Kidney tubule cell (primary cell): ENCODE data around the gene LBHD2.

ENCODE experiments used
- DNase-seq: peaks from one replicate; pipeline ENCODE4 v3.0.0-alpha.2; 2018; ENCODE audit warnings: low spot score

LBHD2 gene

DNA sequence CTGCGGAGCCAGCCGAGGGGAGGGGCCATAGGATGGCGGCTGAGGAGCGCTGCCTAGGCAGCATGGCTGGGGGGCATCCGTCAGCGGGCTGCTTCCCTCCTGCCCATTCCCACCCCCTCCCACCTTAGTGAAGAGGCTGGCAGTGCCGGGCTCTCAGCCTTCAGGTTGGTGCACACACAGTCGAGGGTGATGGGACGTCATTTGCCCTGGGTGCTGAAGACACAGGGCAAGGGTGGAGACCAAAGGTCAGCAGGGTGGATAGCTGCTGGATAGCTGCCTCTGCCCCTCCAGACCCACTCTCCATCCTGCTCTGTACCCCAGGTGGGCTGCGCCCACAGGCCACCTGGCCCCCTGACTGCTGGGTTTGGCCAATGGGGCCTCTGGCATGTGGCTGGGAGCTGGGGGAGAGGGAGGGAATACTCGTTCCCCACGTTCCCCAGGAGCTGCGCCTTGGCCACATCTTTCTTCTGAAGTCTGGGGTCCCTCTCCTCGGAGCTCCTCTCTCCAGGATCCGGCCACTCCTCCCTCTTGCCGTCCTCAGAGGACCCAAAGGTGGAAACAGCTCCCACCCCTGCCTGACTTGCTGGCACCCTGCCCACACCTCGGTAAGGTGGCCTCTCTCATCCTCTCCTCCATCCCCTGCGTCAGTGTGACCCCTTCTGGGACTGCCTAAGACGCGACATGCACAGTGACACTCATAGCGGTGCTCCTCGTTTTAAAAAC, 15.5 kb upstream of the LBHD2 start:
- no peak for DNase-seq

DNA sequence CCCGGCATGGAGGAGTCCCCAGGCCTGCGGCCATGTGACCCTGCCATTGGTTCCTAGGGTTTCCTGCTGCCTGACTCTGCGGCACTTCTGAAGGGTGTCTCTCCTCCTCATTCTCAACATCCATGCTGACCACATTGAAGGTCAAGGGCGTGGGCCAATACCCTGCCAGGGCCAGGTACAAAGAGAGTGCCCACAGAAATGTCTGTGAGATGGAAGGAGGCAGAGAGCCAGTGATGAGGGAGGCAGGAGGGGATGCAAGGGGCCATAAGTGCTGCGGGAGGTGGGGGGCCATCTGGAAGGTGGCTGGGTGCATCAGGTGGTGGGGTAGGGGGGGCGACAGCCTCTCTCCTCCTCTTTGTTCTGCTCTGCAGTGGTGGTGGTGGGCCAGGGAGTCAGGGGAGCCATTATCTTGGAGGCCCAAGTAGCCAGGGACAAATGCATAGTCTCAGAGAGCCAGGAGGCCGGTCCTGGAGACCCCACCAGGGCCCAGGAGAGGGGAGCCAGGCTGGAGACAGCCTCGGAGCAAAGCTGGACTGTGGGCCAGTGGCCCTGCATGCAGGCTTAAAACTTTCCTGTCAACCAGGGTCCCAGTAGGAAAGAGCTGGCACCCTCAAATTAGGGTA, 13.6 kb upstream of the LBHD2 start:
- no peak for DNase-seq

DNA sequence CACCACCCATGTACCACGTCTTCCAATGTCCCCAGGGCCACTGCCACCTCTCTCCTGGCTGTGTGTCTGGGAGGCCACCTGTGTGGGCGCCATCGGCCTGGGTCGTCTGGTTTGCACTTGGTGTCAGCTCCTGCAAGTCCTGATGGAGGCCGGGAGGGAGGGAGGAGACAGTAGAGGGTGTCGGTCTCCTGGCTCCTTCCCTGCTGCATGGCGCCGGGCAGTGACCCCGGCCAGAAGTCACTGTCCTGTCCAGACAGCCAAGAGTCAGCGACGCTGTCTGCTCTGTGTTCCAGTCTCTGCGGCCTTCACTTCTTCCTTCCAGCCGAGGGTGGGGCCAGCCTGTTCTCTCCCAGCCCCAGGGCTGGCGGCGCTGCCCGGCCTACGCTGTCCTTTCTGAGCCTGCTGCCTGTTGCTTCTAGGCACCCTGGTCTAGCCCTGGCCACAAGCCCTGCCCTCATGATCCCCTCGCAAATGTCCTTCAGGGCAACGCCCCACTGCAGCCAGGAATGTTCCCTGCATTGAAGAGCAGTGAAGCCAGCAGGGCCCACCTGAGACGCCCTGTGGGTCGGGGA, 13.0 kb upstream of the LBHD2 start:
- peak; percentile 46 for DNase-seq

DNA sequence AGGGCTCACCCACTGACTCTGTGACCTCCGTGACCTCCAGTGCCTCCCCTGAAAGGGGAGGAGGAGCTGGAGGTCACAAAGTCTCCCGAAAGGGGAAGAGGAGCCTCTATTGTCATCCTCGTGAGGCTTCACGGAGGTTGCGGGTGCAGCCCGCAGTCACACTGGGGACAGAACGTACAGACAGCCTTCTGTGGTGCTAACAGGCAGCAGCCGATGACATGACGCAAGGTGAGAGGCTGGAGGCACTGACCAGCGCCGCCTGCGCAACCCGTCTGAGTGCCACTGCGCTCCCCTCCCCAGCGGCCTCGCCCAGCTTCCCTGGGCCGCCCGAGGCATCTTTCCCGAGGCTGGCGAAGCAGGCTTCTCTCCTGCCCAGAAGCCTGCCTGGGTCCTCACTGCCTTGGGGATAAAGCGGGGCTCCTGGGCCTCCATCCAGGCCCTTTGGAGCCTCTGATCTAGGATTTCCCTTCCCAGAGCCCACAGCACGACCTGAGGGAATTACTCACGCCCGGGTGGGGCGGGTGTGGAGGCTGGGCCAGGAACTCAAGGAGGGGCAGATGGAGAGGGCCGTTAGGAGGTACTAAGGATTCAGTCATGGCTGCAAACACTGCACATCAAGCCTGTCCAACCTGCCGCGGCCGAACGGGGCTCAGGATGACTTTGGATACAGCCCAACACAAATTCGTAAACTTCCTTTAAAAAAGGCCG, 12.3 kb upstream of the LBHD2 start:
- peak; percentile 83 for DNase-seq

DNA sequence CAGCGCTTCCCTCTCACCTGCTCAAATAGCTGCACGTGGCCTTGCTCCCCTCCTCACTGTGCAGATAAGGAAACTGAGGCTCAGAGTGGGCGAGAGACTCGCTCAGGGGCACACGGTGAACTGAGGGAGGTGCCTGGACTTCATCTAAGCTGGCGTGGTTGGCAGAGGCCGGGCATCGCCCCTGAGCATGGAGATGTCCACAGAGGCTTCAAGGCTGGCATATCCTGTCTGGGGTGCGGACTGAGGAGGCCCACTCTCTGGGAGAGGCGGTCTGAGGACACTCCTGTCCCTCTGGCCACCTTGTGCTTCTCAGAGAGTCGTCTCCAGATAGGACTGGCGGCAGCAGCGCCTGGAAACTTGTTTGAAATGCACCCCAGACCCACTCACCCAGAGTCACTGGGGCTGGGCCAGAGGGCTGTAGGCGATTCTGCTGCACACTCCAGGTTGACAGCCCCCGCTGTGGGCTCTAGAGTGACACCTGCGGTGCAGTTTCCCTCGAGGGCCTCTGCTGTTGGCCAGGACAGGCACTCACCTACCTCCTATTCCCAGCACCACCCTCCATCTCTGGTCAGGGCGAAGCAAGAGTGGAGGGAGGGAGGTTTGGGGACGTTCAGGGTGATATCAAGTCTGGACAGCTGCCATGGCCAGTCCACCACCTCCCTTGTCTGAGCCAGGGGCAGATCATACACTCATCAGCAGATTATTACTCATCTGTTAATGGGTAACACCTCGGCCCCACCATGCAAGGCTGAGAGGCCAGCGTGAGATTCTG, 11.2 kb upstream of the LBHD2 start:
- peak; percentile 99 for DNase-seq

DNA sequence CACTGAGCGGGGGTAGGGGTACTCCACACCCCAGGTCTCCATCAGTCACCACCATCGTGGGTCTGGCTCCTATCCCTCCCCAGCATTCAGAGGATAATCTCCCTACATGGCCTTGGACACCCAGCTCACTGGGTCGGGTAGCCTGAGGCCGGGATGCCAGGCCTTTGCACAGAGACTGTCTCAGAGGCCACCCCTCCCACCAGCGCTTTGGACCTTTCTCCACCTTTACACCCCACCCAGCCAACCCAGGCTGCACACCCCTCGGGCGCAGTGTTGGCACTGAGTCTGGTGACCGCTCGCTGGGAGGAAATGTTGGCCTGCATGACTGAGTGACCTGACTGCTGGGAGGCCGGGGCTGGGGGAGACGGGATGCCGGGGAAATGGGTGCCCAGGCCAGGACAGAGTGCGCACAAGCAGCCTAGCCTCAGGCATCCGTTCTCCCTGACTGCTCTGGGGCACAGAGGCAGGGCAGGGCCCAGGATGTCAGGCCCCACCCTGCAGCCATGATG, 10.6 kb upstream of the LBHD2 start:
- peak; percentile 95 for DNase-seq

DNA sequence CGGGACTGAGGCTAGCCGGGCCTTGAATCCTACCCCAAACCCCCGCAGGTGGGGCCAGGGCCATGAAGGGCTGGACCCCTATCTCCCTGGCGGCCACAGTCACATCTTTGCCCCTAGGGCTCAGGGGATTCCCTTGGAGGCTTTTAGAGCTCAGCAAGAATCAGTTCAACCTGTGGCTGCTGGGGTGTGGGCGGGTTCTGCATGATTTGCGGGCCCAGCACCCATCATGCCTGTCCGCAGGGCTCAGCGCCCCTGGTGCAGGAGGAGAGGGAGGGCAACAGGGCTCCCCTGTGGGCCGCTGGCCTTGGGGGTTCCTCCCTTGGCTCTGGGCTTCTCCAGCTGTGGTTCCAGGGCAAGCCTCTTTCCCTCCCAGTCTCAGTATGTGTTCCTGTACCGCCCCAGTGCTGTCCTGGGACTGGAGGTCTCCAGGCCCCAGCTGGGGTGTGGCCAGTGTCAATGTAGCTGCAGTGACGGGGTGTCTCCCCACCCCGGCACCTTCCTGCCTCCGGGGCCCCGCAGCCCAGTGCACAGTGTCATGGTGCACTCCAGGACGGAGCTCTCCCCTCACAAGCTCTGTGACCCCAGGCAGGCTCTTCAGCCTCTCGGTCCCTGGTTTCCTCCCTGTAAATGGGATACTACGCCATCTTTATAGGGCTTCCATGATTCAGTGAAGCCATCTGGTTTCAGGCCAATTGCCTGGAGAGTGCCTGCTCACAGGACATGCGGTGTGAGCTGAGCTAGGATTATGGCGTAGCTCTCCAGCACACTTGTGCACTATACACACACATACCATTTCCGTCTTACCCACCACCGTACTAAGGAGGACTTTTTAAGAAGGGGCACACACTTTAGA, 9.9 kb upstream of the LBHD2 start:
- peak; percentile 31 for DNase-seq

DNA sequence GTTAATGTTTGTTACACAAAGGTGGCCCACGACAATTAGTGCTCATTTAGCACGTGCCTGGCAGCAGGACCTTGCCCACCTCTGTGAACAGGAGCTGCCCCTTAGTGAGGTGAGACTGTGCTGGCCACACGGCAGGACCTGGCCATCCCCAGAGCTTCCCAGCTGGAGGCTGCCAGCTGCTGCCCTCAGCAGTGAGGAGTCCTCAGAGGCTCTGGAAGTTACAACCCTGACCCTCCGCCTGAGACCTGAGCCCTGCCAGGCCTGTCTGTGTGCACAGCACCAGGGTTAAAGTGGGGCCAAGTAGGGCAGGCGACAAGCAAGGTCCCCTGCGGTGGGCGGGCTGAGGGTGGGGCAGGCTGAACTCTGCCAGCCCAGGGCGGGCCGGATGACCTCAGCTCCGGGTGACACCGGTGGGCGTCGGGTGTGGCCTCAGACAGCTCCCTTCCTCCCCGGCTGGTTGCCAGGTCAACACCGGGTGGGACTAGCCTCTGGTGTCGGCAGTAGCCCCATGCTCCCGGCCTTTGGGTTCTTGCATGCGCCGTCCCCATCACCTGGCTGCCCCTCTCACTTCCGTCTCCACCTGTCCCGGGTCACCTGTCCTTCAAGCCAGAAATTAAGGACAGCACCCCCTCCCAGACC, 9.2 kb upstream of the LBHD2 start:
- DNase-seq, result peak; percentile 87

DNA sequence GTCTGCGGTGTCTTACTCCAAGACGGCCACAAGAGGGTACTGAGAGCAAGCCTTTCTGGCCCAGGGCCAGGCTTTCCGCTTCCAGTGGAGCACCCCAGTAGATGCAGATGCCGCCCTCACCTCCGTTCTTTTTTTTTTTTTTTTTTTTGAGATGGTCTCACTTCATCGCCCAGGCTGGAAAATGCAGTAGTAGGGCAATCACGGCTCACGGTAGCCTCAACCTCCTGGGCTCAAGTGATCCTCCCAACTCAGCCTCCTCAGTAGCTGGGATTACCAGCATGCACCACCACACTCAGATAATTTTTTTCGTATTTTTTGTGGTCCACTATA, 5.6 kb upstream of the LBHD2 start:
- DNase-seq, result peak; percentile 85

DNA sequence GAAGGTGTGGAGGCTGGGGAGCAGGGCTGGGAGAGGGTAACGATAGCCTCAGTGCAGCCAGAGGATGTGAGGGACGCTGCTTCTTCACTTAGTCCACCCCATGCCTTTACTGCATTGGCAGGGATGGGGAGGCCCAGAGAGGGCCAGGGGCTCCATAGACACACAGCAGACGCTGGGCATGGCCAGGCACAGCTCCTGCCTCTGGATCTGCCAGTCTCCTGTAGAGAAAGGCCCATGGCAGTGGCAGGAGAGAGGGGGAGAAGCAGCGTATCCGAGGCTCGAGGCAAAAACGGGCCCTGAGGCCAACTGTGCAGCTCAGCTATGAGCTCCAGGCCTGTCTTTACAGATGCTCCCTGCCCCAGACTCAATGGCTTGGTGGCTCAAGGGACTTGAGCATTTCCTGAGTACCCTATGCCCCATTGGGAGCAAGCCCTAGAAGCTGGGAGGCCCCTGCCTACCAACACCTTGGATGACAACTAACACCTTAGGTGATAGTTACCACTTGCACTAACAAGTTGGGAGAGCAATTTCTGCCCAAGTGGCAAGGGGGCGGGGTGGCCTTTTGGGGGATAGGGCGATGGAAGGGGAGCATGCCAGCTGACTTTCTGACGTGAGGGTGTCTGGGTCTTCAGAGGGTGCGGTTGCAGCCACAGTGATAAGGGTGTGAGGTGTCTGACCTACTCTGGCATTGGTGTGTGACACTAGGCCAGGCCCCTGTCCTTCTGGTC, 5.0 kb upstream of the LBHD2 start:
- DNase-seq, result no peak

DNA sequence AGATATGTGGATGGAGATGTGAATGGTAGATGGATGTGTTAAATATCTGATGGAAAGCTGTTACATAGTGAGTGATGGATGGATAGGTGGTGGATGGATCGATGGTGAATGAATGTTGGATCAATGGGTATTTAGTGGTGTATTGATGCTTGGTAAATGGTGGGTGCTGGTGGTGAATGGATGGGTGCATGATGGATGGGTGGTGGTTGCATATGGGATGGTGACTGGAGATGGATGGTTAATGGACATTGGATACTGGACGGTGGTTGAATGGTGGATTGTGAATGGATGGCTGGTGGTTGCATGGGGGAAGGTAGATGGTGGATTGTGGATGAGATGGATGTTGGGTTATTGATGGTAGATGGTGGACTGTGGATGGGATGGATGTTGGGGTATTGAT, 2.1 kb upstream of the LBHD2 start:
- DNase-seq, result no peak

DNA sequence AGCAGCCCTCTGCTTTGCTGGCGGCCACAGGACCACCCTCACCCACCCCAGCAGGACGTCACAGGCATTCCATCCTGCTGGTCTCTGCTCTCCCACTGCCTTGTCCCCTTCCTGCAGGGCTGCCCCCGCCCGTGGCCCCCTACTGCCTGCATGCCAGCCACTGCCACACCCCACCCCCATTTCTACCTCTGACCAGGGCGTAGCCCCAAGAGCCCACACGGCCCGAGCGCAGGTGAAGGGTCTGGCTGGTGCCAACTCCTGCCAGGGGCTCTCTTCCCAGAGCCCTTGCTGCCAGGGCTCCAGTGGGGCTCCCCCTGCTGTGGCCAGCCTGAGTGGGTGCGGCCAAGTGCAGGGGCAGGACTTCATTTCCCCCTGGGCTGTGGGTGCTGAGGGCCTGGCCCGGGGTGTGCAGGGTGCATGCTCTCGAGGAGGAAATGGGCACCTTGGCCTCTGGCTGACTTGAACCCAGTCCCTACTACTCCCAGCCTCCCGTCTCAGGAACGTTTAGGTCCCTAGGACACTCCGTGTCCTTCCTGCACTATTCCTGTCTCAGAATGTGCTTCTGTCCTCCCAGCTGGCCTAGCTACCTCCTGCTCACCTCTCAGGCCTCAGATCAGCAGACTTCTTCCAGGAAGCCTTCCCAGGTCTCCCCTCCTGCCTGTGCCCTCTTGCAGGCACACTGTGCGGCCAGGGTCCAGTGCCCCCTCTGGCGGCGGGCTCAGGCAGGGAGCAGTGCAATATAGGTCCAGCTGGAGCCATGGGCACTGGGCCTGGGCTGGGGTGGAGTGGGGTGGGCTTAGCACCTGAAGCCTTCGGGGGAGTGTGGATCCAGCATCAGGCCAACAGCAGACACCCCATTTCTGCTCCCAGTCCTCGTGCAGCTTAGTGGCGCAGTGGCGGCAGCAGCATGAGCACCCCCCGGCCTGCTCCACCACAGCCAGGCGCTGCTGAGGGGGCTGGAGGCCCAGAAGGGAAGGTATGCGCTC, 1.4 kb downstream of the LBHD2 start:
- DNase-seq, result no peak

DNA sequence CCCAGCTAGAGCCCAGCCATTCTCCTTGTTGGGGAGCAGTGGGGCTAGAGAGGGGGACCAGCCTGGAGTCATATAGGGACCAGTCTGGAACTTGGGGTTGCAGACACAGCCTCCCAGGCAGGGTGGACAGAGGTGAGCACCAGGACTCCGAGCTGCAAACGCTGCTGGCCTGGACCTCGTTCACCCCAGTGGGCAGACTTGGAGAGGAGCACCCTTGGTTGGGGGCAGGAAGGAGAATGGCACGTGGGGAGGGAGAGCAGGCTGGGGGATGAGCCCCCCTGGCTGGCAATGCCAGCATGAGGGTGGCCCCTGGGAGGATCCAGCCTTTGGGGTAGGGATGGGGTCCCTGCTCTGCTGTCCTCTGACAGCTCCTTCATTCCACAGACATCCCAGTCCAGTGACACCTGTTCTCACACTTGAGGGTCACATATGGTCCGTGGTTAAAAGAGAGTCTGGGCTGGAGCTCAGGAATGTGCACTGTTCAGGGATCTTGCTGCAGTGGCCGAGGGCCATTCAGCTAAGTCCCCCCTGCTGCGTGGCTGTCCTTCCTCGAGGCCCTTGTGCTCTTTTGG, 2.8 kb downstream of the LBHD2 start:
- DNase-seq, result no peak

DNA sequence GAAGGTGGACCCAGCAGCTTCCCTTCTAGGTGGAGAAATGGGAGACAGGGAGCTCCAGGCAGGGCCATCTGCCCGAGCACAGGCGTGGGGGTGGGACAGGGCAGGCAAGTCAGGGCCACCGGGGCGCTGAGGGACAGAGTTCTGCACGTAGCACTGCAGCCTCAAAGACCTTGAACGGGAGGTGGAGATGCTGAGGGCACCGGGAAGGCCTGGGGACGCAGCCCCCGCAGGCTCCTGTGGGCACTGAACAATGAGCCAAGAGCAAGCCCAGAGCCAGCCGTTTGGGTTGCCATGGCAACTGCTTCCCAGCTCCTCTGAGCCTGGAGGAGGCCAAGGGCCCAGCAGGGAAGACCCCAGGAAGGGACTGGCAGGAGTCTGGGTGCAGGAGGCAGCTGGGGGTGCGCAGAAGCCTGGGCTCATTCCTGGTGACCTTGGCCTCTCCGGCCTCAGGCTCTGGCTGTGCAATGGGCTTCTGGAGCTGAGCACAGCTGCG, 3.4 kb downstream of the LBHD2 start:
- DNase-seq, result no peak

DNA sequence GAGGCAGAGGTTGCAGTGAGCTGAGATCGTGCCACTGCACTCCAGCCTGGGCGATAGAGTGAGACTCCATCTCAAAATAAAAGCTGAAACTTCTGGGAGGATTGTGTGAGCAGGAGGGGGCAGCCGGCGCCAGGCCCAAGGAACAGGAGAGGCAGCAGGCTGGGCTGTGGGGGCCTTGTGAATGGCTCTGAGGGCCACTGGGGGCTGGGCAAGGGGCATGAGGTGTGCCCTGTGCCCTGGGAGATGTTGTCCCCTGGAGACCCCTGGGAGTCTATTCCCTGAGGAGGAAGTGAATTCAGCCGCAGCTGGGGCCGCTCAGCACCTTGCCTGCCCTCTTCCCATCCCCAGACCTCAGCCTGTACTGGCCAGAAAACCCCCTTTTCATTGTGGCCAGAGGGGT, 4.9 kb downstream of the LBHD2 start:
- DNase-seq, result no peak

DNA sequence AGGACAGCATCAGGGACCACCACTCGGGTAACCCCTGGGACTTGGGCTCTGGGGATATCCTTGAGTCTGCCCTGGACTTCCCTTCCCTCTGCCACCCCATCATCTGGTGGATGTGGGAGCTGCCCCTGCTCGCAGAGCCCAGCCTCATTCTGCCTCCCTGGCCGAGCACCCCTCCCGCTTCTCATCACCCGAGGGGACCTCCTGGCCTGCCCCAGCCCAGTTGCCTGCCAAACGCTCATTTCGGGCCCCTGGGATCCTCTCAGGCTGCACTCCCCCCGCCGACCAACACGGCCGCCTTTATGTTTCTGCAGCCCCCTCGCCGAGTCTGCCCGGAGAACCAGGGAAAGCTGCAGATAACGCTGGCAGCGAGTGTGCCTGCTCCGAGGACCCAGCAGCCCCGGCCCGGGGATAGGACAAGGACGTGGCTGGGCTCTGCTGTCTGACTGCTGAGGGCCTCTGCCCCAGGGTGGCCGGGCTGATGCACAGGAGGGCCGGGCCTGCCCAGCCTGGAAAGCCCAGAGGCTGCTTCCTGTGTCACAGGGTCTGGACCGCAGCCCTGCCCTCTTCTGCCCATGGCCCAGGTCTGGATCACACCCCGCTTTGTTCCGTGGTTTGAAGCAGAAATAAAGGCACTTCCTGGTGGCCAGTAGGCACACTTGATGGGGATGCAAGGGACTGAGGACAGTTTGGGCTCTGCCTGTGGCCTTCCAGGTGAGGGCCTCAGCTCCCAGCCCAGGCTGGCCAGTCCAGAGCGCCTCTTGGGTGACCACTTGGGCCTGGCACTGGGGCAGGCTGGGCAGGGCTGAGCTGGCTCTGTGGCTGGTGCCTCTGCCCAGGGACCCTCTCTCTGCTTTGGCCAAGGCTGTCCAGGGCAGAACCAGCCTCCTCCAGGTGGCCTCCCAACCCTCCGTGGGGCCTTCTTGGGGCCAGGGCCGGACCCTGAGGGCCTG, 5.7 kb downstream of the LBHD2 start:
- DNase-seq, result no peak

DNA sequence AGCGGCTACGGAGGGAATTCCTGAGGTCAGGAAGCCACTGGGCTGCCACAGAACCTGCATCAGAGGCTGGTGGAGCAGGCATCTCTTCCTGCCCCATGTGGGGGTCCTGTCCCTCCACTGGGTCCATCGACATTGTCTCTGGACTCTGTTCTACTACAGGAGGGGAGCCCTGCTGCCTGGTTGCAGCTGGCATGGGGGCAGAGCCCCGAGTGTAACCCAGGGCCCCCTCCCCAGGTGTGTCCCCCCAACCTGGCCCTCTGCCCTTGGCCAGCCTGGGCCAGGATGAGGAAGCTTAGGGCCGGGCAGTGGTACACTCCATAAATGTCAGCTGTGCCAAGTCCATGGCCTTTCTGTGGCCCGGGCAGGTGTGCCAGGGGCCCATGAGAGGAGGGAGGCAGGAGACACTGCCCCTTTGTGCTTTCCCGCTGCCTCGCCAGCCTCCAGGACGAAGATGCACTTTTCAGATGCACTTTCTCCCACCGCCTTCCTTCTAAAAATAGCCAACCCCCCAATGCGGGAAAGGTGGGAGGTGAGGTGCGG, 6.5 kb downstream of the LBHD2 start:
- no peak for DNase-seq
